Breast epithelium (tissue), 4 donors: Measurements from ENCODE around the gene SH2D7. TPM values are rescaled to one million over a fixed set of nuclear protein-coding genes. Genes with fewer than 3 reads are reported as not detected.
"Not testable (repeated sequence)": the region's sequence is repeated elsewhere in the genome, so short reads cannot be mapped to it uniquely, and the experiment has no call there.

Source experiments
- DNase-seq, 2 donors: peaks; one replicate each; pipeline ENCODE4 v3.0.0-alpha.2; 2019; ENCODE audit warnings: low spot score in 2 of 2
- H3K27ac ChIP-seq, 2 donors: fragments of 200-600 bp; sonication (generic) in 1 of 2; one replicate each; pipeline ENCODE4 v1.5.1; 2016 to 2019; ENCODE audit warnings: mild to moderate bottlenecking in 1 of 2
- H3K27me3 ChIP-seq, 2 donors: fragments of 200-600 bp; sonication (generic) in 1 of 2; one replicate each; pipeline versions ENCODE4 v1.5.1 to v1.6.0; 2017 to 2019; ENCODE audit warnings: control low read depth in 1 of 2, mild to moderate bottlenecking in 1 of 2
- H3K36me3 ChIP-seq: fragments of 200-600 bp; one replicate; pipeline ENCODE4 v1.5.1; 2019
- H3K4me1 ChIP-seq, 2 donors: fragments of 200-600 bp; sonication (generic); one replicate each; pipeline ENCODE4 v1.5.1; 2016 to 2019; ENCODE audit warnings: control low read depth in 1 of 2
- H3K4me3 ChIP-seq, 3 donors: fragments of 200-600 bp; sonication (generic); 1 replicate in 2 of 3; 2 replicates in 1 of 3; pipeline ENCODE4 v1.5.1; 2016 to 2019; ENCODE audit warnings: mild to moderate bottlenecking in 3 of 3, moderate library complexity in 2 of 3
- H3K9me3 ChIP-seq, 2 donors: fragments of 200-600 bp; sonication (generic) in 1 of 2; one replicate each; pipeline ENCODE4 v1.5.1; 2016 to 2019; ENCODE audit warnings: control low read depth in 1 of 2
- CTCF ChIP-seq, 3 donors: fragments of 450-650 bp; IDR thresholded peaks; one replicate each; pipeline ENCODE4 v1.5.1; 2016 to 2017; ENCODE audit warnings: antibody characterized with exemption in 3 of 3, mild to moderate bottlenecking in 3 of 3, moderate library complexity in 3 of 3
- POLR2A ChIP-seq: fragments of 450-650 bp; IDR thresholded peaks from one replicate; pipeline ENCODE4 v1.6.1; 2016; ENCODE audit warnings: antibody characterized with exemption, mild to moderate bottlenecking, moderate library complexity
- POLR2AphosphoS5 ChIP-seq, 3 donors: sonication (generic); formaldehyde crosslinking; IDR thresholded peaks; one replicate each; pipeline ENCODE4 v1.6.1; 2017; ENCODE audit warnings: antibody characterized with exemption in 3 of 3
- intact Hi-C: fragments of 100-400 bp; cut with DNase I; formaldehyde crosslinking; loops from one replicate; pipeline ENCODE4 v1.15.1; 2023; ENCODE audit warnings: low total_unique reads
- total RNA-seq, 3 donors: library from RNA; depleted of rRNA; stranded (reverse); fragments of >200 nt; gene quantifications; one replicate each; pipeline ENCODE4 v1.1.0, GENCODE V29; 2016

The SH2D7 gene
- total RNA-seq, 3 donors from 2014 or later: not detected

DNA sequence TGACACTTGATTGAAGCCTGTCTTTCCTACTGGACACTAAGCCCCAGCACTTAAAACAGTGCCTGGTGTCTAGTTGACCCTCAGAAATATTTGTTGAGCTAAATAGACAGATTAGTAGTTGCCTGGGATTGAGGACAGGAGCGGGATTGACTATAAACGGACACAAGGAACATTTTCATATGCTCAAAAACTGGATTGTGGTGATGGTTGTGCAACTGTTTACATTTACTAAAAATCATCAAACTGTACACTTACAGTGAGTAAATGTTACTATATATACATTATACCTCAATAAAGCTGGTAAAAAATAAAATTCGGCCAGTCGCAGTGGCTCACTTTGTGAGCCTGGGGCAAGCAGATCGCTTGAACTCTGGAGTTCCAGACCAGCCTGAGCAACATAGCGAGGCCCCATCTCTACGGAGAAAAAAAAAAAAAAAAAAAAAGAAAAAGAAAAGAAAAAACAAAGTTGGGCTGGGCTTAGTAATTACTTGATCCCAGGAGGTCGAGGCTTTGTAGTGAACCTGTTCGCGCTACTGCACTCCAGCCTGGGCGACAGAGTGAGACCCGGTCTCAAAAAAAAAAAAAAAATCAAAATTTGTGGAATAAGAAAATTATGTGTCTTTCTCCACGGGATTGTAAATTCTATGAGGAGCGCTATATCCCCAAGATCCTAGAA is 56.2 kb downstream of the SH2D7 start:
- no peak for DNase-seq
- H3K36me3 ChIP-seq: no peaks in the 10 kb centered on the region
- no peaks in the 10 kb centered on the region for H3K27me3 ChIP-seq
- H3K4me1 ChIP-seq: peaks cover 0 to 9% of the 10 kb centered on the region in 2 donors
- H3K27ac ChIP-seq: peak overlapping the region; percentile 4 to 65
- H3K4me3 ChIP-seq: peak overlapping the region; percentile 73 to 91 (median 85)
- H3K9me3 ChIP-seq: no peaks in the 10 kb centered on the region
- TF ChIP-seq POLR2AphosphoS5 (IDR thresholded peaks at IDR 0.05): no peak
- TF ChIP-seq POLR2A: no peak
- no peak for TF ChIP-seq CTCF (IDR thresholded peaks at IDR 0.05)
- intact Hi-C loops: loop anchor here (2.0 kb wide), 1 partner anchor 48 kb away; no protein-coding TSS in a partner anchor

GRCh38 chr15:78149068-78149804 is 56.9 kb downstream of the SH2D7 start, which contains the start of gene IDH3A:
Gene IDH3A (plus strand): TSS chr15:78149362. CDS start chr15:78149404, 42 bp downstream.
- peaks cover 0 to 9% of the 10 kb centered on the region in 2 donors for H3K4me1 ChIP-seq
- no peaks in the 10 kb centered on the region for H3K27me3 ChIP-seq
- intact Hi-C loops: loop anchor here (2.0 kb wide), 1 partner anchor 48 kb away; no protein-coding TSS in a partner anchor
- H3K27ac ChIP-seq: peak within 1 kb of the TSS; percentile 79 to 81
- DNase-seq: peak; percentile 97 to 100
- no peaks in the 10 kb centered on the region for H3K9me3 ChIP-seq
- TF ChIP-seq CTCF (IDR thresholded peaks at IDR 0.05): peak in 1 of 3 donors; percentile 8
- TF ChIP-seq POLR2A: peak; percentile 22
- TF ChIP-seq POLR2AphosphoS5 (IDR thresholded peaks at IDR 0.05): peak; percentile 48 to 81 (median 61)
- peak within 1 kb of the TSS; percentile 73 to 91 (median 85) for H3K4me3 ChIP-seq
- H3K36me3 ChIP-seq: no peaks in the 10 kb centered on the region

- intact Hi-C loops: loop anchor here (2.0 kb wide), 1 partner anchor 47 kb away; no protein-coding TSS in a partner anchor
- no peaks in the 10 kb centered on the region for H3K36me3 ChIP-seq
- no peak for TF ChIP-seq CTCF (IDR thresholded peaks at IDR 0.05)
- H3K4me3 ChIP-seq: peak overlapping the region; percentile 73 to 91 (median 85)
- peaks cover 0 to 14% of the 10 kb centered on the region in 2 donors for H3K4me1 ChIP-seq
- no peak for DNase-seq
- no peaks in the 10 kb centered on the region for H3K27me3 ChIP-seq
- H3K9me3 ChIP-seq: no peaks in the 10 kb centered on the region
- H3K27ac ChIP-seq: peak overlapping the region; percentile 79 to 81
Measured at GRCh38 chr15:78149805-78150751, 57.7 kb downstream of the SH2D7 start.

DNA sequence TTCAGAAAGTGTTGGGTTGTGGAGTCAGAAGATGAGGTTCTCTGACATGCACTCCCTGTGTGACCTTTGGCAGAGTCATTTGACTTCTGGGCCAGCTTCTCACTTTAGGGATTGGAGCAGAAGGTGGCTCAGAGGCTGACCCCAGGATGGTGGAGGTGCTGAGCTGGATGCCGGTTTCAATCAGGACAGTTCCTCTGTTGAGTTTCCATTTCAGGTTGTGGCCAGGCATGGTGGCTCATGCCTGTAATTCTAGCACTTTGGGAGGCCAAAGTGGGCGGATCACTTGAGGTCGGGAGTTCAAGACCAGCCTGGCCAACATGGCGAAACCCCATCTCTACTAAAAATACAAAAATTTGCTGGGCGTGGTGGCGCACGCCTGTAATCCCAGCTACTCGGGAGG is 58.7 kb downstream of the SH2D7 start:
- H3K4me3 ChIP-seq, H3K36me3 ChIP-seq, H3K27me3 ChIP-seq, H3K27ac ChIP-seq, H3K9me3 ChIP-seq, intact Hi-C loops, DNase-seq: not testable (repeated sequence)
- peaks cover 0 to 14% of the 10 kb centered on the region in 2 donors for H3K4me1 ChIP-seq

Other genes with a start within 250 kb of the SH2D7 start
- 10 to 100 TPM; 44.9 to 71.0 (median 69.2) TPM for gene TBC1D2B, start 14.8 kb upstream of the SH2D7 start, total RNA-seq
- 1 to 10 TPM; 2.9 to 5.8 (median 4.9) TPM for gene CIB2, start 38.9 kb downstream of the SH2D7 start, total RNA-seq
- gene IDH3A, start 56.8 kb downstream of the SH2D7 start, total RNA-seq: 10 to 100 TPM; 44.2 to 63.2 (median 52.0) TPM
- gene ACSBG1, start 142.0 kb downstream of the SH2D7 start, total RNA-seq: 1 to 10 TPM in 2 of 3 donors, not detected in 1; 1.9 to 2.0 TPM
- gene DNAJA4, start 172.0 kb downstream of the SH2D7 start, total RNA-seq: 10 to 100 TPM; 16.0 to 28.1 (median 22.6) TPM
- gene SKIC8, start 207.0 kb downstream of the SH2D7 start, total RNA-seq: 10 to 100 TPM; 63.5 to 98.8 (median 96.0) TPM
- gene CRABP1, start 247.8 kb downstream of the SH2D7 start, total RNA-seq: 10 to 100 TPM in 2 of 3 donors, not detected in 1; 11.5 to 14.5 TPM